IPS-NIHi7 (cell line): ENCODE data around the gene FOXA3.
"Not testable (repeated sequence)": the region's sequence is repeated elsewhere in the genome, so short reads cannot be mapped to it uniquely, and the experiment has no call there.

Experiments used
- DNase-seq: peaks from one replicate; pipeline ENCODE4 v3.0.0; 2012; ENCODE audit warnings: mixed read lengths; ENCODE audit errors: extremely low spot score

Gene FOXA3

DNA sequence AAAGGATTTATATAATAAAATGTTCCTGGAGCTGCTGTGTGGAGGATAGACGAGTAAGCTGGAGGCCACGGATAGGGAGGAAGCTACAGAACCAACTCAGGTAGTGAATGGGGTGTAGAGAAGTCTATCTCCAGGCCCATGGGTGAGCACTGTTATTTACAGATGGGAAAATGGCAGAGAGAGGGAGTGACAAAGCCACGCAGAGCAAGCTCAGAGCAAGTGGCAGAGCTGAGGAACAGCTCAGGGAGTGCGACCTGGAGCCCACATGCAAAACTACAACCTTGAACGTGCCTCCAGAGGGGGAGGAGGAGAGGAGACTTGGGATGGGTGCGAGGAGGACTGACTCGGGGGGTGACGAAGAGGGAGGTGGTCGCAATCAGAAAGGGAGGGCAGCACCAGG lies 35.6 kb upstream of the FOXA3 start:
- no peak for DNase-seq

DNA sequence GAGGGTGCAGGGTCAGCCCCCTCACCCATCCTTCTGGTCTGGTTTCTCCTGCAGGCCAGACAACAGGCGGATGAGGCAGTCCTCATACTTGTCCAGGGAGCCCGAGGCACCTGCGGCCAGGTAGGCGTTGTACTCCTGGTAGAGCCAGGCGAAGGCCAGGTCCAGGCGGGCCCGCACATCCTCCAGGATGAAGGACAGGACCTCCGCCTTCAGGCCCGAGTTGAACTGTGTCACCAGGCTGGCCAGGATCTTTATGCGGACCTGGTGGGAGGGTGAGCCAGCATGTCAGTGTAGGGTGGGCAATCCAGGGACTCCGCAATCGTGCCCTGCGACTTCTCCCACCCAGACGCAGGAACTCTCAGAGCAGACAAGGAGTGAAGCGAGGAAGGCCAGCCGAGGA lies 35.2 kb upstream of the FOXA3 start:
- no peak for DNase-seq

DNA sequence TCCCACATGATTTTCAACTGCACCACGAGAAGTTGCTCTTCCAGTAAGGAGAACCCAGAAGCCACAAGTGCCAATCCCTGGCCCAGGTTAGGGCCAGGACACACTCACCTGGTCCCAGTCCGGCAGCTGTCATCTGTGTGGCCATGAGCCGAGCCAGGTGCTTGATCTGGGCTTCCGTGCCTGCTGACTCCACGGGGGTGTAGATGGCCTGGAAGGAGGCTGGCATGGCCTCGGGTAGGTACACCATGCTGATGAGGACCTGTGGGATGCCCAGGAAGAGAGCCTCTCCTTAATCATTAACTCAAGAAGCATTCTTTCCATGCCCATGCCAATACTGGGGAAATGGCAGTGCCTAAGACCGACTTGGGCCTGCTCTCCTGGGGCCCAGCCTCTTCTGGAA lies 29.2 kb upstream of the FOXA3 start:
- DNase-seq, result no peak

DNA sequence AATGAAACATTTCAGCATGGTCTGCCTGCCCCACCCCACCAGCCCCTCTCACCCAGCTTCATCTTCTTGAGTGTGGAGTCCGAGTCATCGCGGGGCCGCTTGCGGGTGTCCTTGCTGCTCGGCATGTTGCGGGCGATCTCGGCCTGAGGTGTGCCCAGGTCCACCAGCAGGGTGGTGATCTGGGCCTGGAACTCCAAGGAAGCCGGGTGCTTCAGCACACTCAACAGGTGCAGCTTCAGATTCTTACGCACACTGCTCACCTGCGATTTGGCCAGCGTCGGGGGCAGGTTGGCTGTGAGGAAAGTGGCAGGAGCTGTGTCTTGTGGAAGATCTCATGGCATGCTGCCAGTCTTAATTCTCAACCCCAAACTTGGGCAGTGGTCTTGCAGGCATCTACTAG lies 21.9 kb upstream of the FOXA3 start:
- no peak for DNase-seq

DNA sequence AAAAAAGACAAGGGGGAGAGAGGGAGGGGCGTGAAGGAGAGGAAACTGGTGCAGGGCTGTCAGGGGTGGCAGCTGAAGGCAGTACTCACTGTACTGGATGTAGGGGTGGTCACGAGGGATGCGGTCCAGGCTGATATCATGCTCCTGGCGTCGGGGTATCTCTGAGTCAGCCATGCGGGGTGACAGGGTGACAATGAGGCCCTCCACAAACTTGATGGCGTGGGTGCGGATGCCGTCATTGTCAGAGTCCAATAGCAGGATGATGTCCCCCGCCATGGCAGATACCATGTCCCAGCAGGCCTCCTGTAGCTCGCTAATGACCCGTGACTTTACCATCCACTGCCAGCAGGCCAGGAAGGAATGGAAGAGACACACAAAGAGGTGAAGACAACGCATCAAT lies 16.5 kb upstream of the FOXA3 start:
- DNase-seq, result no peak

DNA sequence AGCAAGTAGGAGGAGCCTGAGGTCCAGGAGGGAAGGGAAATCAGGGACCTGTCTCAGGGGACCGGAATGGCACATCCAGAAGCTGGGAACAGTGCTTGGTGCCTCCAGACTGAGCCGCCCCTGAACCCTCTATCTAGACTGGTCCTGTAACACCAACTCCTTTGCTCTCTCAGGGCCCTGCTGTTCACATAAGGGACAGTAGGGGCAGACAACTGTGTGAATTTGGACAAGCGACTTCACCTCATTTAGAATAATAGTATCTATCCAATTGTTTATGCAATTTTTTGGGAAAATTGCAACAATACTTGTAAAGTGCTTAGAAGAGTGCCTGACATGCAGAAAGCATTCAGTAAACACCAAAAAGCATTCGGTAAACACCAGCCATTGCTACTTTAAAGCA lies 15.2 kb upstream of the FOXA3 start:
- DNase-seq, result no peak

DNA sequence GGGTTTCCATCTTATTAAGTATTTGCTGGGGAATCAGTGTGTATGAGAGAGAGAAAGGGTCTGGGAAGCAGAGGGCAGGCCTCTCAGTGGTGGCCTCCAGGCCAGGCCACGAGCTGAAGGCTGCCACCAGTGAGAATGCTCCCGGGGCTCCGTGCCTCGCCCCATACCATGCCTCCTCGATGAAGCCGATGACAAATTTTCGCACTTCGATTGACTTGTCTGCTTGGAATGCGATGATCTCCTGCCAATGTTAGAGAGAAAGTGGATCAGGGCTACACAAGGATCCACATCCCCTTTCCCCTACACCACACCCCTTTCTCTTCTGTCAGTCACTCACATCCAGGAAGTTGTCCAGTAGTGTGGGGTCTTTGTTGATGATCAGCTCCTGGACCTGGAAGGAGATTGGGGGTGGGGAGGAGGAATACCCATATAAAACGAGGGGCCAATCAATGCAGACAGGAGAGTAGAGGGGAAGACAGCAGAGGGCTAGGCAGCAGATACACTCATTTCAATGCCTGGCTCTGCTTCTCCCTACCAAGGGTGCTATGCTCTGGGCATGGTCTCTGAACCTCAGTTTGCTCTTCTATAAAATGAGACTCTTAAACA lies 11.9 kb upstream of the FOXA3 start:
- DNase-seq, result no peak

DNA sequence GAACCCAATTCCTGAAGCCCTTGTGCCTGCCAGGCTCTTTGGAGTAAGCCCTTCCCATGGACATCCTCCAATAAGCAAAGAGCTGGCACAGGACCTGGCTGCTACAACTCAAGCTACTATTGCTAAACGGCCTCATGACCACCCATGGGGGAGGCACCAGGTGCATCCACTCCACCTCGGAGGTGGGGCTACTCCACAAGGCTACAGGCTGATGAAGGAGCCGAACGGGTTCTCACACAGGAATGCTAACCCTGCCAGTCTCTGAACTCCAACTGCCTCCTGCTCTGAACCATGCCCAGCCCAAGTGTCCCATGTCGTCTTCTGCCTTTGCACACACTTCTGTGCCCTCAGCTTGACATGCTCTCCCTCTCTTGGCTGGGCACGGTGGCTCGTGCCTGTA lies 11.1 kb upstream of the FOXA3 start:
- no peak for DNase-seq

DNA sequence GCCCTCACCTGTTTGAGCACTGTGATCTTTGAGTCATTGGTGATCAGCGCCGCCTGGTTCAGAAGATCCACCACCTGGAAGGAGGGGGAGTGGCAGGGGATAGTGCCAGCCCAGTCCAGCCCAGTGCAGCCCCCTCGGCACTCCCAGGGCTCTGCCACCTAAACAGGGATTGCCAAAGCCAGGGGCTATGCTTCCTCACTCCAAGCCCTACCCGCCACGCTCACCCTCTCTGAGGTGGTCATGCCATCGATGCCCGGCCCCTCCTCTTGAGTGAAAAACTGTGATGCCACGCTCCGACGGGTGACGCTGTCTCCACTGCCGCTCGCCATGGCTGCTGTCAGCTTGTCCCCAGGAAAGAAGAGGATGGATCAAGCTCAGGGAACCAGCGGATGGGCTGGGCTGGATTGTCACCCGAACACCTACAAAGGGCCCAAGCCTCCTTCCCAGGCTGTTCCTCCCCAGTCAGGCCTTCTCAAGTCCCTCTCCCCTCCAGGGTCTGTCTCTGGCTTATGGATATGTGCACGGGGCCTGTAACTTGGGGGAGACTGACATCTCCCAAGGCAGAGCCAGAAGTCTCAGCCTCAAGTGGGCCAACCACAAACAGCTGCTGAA lies 9.9 kb upstream of the FOXA3 start:
- DNase-seq, result no peak

DNA sequence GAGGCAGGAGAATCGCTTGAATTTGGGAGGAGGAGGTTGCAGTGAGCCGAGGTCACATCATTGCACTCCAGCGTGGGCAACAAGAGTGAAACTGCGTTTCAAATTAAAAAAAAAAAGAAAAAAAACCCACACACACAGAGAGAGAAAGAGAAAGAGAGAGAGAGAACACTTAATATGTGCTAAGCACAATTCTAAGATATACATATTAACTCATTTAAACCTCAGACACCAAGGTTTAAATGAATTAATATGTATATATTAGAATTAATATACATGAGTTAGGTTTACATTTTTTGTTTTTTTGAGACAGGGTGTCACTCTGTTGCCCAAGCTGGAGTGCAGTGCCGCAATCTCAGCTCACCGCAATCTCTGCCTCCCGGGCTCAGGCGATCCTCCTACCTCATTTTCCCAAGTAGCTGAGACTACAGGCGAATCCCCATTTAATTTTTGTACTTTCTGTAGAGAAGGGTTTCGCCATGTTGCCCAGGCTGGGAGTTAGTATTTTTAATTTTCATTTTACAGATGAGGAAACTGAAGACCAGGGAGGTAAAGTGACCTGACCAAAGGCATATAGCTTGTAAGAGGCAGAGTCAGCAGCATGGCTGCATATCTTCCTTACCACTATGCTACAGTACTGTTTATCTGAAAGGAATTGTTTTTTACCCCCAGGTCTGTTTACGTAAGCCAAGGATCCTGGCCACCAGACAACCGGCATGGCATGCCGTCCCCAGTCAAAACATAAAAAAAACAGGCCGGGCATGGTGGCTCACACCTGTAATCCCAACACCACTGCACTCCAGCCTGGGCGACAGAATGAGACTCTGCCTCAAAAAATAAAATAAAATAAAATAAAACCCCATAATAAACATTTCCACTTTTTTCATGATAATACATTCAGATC lies 3.5 kb upstream of the FOXA3 start:
- no peak for DNase-seq

DNA sequence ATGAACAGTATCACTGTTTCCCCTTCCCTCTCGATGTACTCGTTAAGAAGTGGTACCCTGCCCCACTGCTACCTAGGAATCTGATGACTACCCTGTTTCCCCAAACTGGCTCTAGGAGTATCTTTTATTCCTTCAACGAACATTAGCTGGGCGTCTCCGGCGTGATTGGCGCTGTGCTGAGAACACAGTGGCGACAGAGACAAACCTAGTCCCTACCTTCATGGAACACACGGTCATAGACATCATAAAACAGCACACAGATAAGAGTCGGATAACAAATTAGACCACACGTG lies 1.9 kb upstream of the FOXA3 start:
- DNase-seq, result no peak

DNA sequence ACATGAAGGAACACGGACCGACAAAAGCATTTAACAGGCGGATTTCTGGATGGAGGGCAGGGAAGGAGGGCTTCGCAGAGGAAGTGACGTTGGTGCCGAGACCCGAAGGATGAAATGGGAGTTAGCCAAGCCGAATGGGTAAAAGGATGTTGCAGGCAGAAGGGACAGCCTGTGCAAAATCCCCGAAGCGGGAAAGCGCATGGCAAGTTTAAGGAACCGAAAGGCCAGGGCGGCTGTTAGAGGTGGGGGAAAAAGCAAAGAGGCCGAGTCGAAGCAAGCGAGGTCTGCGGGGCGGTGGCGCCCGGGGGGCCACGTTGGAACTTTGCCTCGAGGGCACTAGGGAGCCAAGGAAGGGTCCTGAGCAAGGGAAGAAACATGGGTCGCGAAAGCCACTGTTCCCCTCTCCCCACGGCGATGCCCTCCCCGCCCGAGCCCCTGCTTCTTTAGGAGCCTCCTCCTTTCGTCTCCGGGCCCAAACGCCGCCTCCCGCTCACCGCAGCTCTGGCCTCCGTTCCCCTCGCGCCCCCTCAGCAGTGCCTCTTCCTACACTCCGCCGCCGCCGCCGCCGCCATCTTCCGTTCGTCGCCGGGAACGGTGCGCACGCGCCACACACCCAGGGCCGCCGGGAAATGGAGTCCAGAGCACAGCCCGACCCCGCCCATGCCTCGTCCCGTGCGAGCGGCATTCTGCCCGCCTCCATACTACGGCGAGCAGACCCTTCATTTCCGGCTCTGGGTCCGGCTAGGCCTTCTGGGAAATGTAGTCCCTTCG lies 1.4 kb upstream of the FOXA3 start, which contains the start of gene SYMPK:
Gene SYMPK (minus strand): TSS at position 584 of the 771 bp plus-strand sequence. CDS start 8,652 bp downstream, outside the sequence.
- DNase-seq, result peak; percentile 100

DNA sequence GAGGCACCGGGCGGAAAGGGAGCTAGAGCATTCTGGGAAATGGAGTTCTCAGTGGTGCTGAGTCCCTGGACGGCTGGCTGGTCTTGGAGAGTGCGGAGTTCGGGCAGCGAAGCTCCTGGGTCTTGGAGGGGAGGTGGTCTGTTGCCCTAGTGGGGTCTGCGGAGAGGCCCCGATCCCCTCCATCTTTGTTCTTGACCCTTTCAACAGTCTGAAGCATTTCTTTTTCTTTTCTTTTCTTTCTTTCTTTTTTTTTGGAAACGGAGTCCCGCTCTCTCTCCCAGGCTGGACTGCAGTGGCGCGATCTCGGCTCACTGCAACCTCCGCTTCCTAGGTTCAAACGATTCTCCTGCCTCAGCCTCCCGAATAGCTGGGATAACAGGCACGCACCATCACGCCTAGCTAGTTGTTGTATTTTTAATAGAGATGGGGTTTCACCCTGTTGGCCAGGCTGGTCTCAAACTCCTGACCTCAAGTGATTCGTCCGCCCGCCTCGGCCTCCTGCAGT lies 739 bp upstream of the FOXA3 start:
- DNase-seq, result no peak

DNA sequence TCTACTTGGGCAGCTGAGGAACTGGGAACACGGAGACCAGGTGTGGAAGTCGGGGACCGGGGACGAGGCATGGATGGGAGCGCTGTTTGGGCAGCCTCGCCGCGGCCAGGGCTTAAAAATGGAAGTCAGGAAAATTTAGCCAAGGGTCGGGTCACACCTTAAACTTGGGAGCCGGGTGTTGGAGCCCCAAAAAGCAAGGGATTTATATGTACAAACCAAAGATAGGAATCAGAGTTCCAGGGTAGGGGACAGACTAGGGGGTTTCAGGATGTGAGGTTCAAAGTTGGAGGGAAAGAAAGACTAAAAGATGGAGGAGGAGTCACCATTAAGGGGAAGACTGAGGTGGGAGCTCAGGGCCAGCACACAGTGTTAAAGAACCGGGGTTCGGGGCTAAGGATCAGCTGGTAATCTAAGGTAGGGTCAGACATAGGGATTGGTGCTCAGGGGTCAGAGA lies 530 bp downstream of the FOXA3 start:
- no peak for DNase-seq

DNA sequence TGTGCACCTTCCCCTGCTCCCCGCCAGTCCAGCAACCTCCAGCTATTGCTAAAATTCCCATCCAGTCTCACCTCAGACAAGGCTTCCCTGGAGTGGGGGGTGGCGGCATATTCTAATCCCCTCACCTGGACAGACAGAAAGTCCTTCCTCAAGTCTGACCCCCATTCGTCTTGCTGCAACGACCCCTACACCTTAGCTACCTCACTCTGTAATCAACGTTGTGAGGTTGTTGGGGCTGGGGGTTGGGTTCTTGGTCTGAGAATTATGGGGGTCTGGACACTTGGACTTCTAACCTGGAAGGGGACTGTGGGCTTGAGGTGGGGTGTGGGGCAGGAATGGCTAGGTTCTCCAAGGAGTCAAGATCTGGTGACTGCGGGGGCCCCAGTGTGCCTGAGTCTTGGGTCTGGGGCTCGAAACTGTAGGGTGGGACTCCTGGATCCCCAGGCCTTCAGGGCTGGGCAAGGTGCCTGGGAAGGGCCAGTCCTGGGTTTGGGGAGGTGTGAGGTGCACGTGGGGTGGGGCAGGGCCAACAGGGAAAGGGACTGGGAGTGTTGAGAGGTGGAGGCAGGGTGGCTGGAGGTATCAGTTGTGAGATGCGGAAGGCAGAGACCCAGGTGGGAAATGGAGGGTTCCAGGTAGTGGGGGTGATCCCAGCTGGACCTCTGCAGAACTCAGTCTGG lies 1.3 kb downstream of the FOXA3 start:
- no peak for DNase-seq

DNA sequence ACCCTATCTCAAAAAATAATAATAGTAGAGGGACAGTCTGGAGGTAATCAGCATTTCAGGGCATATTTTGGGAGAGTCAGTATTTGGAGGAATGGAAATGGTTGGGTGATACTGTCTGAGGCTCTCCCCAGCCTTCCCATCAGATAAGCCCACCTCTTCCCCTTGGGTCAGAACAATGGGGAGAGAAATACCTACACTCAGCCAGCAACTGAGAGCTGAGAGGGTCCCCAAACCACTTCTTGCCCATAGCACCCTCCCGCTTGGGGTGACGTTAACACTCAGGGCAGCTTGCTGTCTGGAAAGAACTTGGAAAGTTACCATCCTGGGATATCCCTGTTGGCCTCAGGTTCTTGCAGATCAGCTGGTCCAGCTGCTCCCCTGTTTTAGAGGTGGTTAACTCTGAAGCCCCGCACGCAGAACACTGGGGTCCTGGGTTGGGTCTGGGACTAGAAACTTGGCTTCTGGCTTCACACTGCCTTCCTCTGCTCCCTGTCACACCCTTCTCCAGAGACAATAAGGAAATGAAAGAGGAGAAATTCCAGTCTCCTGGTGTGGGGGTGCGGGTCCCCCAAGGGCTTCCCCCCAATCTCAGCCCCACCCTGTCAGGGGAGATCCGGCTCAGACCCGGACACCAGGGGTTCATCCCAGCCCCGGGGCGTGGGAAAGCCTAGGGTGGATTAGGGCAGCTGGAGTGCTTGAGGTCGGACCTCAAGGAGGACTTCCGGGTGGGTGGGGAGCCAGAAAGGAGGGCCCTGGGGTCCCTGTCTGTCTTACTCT lies 2.5 kb downstream of the FOXA3 start:
- DNase-seq, result no peak

DNA sequence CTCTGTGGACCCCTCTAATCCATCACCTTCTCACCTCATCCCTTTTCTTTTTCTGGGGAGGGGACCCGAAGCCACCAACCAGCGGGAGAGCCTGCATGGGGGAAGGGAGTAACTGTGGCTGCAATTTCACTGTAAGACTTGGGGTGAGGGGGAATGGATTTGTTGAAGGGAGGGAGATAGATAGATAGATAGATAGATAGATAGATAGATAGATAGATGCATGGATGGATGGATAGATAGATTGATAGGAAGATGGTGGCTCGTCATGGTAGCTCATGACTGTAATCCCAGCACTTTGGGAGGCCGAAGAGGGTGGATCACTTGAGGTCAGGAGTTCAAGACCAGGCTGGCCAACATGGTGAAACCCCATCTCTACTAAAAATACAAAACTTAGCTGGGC lies 3.1 kb downstream of the FOXA3 start:
- DNase-seq, result not testable (repeated sequence)

DNA sequence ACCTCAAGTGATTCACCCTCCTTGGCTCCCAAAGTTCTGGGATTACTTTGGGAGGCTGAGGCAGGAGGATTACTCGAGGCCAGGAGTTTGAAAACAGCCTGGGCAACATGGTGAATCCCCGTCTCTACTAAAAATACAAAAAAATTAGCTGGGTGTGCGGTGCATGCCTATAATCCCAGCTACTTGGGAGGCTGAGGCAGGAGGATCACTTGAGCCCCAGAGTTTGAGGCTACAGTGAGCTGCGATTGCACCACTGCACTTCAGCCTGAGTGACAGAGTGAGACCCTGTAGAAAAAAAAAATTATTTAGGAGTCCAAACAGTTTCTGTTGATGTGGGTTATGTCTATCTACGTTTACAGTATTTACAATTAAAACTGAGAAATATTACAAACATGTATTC lies 6.7 kb downstream of the FOXA3 start:
- DNase-seq, result no peak

DNA sequence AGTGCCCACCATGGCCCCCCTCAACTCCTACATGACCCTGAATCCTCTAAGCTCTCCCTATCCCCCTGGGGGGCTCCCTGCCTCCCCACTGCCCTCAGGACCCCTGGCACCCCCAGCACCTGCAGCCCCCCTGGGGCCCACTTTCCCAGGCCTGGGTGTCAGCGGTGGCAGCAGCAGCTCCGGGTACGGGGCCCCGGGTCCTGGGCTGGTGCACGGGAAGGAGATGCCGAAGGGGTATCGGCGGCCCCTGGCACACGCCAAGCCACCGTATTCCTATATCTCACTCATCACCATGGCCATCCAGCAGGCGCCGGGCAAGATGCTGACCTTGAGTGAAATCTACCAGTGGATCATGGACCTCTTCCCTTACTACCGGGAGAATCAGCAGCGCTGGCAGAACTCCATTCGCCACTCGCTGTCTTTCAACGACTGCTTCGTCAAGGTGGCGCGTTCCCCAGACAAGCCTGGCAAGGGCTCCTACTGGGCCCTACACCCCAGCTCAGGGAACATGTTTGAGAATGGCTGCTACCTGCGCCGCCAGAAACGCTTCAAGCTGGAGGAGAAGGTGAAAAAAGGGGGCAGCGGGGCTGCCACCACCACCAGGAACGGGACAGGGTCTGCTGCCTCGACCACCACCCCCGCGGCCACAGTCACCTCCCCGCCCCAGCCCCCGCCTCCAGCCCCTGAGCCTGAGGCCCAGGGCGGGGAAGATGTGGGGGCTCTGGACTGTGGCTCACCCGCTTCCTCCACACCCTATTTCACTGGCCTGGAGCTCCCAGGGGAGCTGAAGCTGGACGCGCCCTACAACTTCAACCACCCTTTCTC lies 8.2 kb downstream of the FOXA3 start:
- DNase-seq, result no peak
